ENCODE results near the gene STKLD1.

STKLD1 gene

DNA sequence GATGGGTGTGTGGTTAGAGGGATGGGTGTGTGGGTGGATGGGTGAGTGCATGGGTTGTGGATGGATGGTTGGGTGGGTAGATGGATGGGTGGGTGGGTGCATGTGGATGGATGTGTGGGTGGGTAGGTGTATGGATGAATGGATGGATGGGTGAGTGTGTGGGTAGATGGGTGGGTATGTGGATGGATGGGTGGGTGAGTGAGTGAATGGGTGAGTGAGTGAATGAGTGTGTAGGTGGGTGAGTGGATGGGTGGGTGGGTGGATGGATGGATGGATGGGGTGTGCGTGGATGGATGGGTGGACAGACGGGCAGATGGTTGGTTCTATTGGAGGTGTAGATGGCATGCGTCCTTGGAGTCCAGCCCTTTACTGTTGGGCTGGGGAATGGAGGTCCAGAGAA, 17.2 kb downstream of the STKLD1 start:
- Histone ChIP-seq H3K4me1 (ENCODE audit: low read depth, poor library complexity, severe bottlenecking) (no peaks in the 10 kb centered on the region), H3K4me2 (no peak overlapping the region)
- TF ChIP-seq, protein P1, sequence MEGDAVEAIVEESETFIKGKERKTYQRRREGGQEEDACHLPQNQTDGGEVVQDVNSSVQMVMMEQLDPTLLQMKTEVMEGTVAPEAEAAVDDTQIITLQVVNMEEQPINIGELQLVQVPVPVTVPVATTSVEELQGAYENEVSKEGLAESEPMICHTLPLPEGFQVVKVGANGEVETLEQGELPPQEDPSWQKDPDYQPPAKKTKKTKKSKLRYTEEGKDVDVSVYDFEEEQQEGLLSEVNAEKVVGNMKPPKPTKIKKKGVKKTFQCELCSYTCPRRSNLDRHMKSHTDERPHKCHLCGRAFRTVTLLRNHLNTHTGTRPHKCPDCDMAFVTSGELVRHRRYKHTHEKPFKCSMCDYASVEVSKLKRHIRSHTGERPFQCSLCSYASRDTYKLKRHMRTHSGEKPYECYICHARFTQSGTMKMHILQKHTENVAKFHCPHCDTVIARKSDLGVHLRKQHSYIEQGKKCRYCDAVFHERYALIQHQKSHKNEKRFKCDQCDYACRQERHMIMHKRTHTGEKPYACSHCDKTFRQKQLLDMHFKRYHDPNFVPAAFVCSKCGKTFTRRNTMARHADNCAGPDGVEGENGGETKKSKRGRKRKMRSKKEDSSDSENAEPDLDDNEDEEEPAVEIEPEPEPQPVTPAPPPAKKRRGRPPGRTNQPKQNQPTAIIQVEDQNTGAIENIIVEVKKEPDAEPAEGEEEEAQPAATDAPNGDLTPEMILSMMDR (conservative IDR thresholded peaks at IDR 0.05; ENCODE audit: low read depth, low read length) = no peak

DNA sequence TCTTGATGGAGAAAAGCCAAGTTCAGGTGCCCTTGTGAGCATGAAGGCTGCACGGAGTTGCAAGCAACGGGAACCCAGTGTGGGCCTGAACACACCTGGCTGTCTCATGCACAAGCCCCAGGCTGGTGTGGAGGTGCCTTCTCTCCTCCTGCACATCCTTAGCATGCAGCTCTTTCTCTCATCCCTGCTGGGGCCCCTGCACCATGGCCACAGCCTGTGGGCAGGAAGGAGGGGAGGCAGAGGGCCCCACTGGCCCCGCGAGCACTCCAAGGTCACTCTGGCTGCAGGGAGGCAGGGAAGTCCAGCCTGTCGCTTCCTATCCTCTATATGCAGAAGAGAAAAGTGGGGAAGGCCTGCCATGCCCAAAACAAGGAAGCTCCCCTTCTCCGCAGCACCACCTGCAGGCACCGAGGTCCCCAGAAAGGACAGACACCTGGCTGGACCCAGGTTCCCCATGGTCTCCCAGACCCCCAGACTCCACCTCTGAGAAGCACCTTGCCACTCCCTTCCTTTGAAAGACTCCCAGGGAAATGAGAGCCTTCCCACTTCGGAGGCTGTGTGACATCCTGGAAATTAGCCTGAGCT, 18.6 kb downstream of the STKLD1 start:
- TF ChIP-seq, protein P1 (conservative IDR thresholded peaks at IDR 0.05; ENCODE audit: low read depth, low read length) = no peak
- H3K79me2 ChIP-seq (ENCODE audit: insufficient read depth, low read depth) = no peaks in the 10 kb centered on the region
- H2AFZ ChIP-seq (ENCODE audit: low read depth) = no peak overlapping the region
- H3K27me3 ChIP-seq (ENCODE audit: insufficient read depth, low read depth) = peaks cover 55% of the 10 kb centered on the region
- no peak overlapping the region for H3K27ac ChIP-seq
- no peaks in the 10 kb centered on the region for H4K20me1 ChIP-seq (ENCODE audit: insufficient read depth)
- H3K36me3 ChIP-seq (ENCODE audit: insufficient read depth) = no peaks in the 10 kb centered on the region
- H3K4me2 ChIP-seq = no peak overlapping the region
- no peak overlapping the region for H3K9ac ChIP-seq
- H3K4me3 ChIP-seq (IDR thresholded peaks at IDR 0.05; ENCODE audit: insufficient read depth, low read depth, low read length) = no peak overlapping the region
- no peaks in the 10 kb centered on the region for H3K4me1 ChIP-seq (ENCODE audit: low read depth, poor library complexity, severe bottlenecking)

More for the DNA sequence above, 17.2 kb downstream of the STKLD1 start:
- H3K36me3 ChIP-seq (ENCODE audit: insufficient read depth) = no peaks in the 10 kb centered on the region
- H3K9ac ChIP-seq = no peak overlapping the region
- H3K27me3 ChIP-seq (ENCODE audit: insufficient read depth, low read depth) = peaks cover 66% of the 10 kb centered on the region
- no peaks in the 10 kb centered on the region for H3K79me2 ChIP-seq (ENCODE audit: insufficient read depth, low read depth)
- H3K4me3 ChIP-seq (IDR thresholded peaks at IDR 0.05; ENCODE audit: insufficient read depth, low read depth, low read length) = no peak overlapping the region
- no peaks in the 10 kb centered on the region for H4K20me1 ChIP-seq (ENCODE audit: insufficient read depth)
- H2AFZ ChIP-seq (ENCODE audit: low read depth) = no peak overlapping the region
- H3K27ac ChIP-seq = no peak overlapping the region

DNA sequence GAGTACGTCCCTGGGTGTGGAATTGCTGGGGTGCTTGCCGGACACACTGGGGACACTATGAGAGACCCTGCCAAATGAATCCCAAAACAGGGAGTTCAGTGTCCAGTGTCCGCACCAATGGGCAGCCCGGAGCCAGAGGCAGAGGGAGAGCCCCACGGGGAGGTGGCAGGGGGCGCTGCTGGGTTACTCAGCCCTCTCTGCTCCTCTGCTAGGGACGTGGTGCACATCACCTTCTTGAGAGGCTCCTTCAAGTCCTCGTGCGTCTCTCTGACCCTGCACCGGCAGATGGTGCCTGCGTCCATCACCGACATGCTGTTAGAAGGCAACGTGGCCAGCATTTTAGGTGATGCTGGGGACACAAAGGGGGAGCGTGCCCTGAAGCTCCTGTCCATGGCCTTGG, 20.8 kb downstream of the STKLD1 start:
- Histone ChIP-seq H3K9ac (no peak overlapping the region), H3K79me2 (ENCODE audit: insufficient read depth, low read depth) (no peaks in the 10 kb centered on the region), H3K4me1 (ENCODE audit: low read depth, poor library complexity, severe bottlenecking) (no peaks in the 10 kb centered on the region)

DNA sequence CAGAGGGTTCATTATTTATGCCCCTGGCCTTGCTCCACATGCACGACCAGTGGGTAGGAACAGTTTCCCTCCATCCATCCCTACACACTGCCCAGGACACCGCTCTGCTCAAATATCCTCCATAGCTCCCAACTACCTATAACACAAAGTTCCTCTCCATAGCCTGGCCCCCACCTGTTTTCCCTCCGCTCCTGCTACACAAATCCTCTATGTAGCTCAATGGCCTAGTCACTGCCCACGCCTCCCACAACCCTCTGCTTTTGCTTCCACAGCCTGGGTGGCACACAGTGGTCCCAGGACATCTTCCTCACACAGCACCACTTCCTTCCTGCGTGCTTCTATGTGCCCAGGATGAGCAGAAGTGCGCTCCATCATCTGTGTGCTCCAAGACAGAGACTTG, 21.2 kb downstream of the STKLD1 start:
- H3K4me1 ChIP-seq (ENCODE audit: low read depth, poor library complexity, severe bottlenecking) = no peaks in the 10 kb centered on the region
- no peak overlapping the region for H3K9ac ChIP-seq
- TF ChIP-seq, protein P1 (conservative IDR thresholded peaks at IDR 0.05; ENCODE audit: low read depth, low read length) = no peak
- H3K4me3 ChIP-seq (IDR thresholded peaks at IDR 0.05; ENCODE audit: insufficient read depth, low read depth, low read length) = no peak overlapping the region
- H3K79me2 ChIP-seq (ENCODE audit: insufficient read depth, low read depth) = no peaks in the 10 kb centered on the region
- peaks cover 41% of the 10 kb centered on the region for H3K27me3 ChIP-seq (ENCODE audit: insufficient read depth, low read depth)
- H3K27ac ChIP-seq = no peak overlapping the region
- H3K36me3 ChIP-seq (ENCODE audit: insufficient read depth) = no peaks in the 10 kb centered on the region
- no peaks in the 10 kb centered on the region for H4K20me1 ChIP-seq (ENCODE audit: insufficient read depth)
- no peak overlapping the region for H3K4me2 ChIP-seq
- H2AFZ ChIP-seq (ENCODE audit: low read depth) = no peak overlapping the region

More for the DNA sequence above, 20.8 kb downstream of the STKLD1 start:
- Histone ChIP-seq H3K36me3 (ENCODE audit: insufficient read depth) (no peaks in the 10 kb centered on the region), H3K27ac (no peak overlapping the region), H4K20me1 (ENCODE audit: insufficient read depth) (no peaks in the 10 kb centered on the region), H2AFZ (ENCODE audit: low read depth) (no peak overlapping the region), H3K4me3 (IDR thresholded peaks at IDR 0.05; ENCODE audit: insufficient read depth, low read depth, low read length) (no peak overlapping the region), H3K27me3 (ENCODE audit: insufficient read depth, low read depth) (peaks cover 44% of the 10 kb centered on the region), H3K4me2 (no peak overlapping the region)
- TF ChIP-seq, protein P1 (conservative IDR thresholded peaks at IDR 0.05; ENCODE audit: low read depth, low read length) = no peak
